ENCODE measurements around the gene SPAG5. TPM values are rescaled to one million over a fixed set of nuclear protein-coding genes. Genes with fewer than 3 reads are reported as not detected.

The SPAG5 gene
- total RNA-seq, 1 donor from 2014 or later, result 3.2 TPM

DNA sequence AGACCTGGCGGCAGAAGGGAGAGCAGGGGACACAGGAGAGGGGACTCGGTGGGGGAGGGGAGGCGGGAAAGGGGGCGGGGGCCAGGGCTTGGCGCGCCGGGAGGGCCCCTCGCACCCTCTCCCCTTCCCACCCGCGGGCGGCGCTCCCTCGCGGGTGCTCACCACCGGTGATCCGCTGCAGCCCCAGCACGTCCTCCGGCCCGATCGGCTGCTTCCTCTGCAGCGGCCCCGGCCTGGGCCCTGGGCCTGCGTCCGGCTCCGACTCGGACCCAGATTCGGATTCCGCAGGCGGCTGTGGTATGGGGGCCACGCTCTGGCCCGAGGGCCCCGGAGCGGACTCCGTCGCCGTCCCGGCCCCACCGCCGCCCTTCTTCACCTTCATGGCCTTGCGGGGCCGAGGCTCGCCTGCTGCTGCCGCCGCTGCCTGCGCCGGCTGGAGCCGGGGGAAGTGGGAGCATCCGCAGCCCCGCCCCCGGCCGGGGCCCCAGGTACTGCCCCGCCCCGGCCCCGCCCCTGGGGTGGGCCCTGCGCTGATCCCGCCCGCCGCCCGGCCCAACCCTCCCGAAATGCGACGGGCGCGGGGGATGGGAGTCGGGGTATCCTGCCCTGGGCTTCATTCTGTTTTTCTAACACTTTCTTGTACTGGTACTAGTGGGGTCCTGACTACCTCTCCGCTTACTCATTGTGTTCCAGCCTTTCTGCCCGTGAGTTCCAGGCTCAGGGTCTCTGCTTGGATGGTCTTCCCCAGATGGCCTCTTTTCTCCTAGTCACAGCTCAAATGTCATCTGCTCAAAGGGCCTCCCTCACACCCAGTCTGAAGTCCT, 46.4 kb downstream of the SPAG5 start, which contains the start of gene UNC119:
Gene UNC119 (minus strand): TSS at position 449 of the 824 bp plus-strand sequence. CDS start 67 bp downstream, at position 382.
- intact Hi-C loops (cut with DNase I), result no loop called here
- DNase-seq, result peak; percentile 92
- TF ChIP-seq, protein P1, sequence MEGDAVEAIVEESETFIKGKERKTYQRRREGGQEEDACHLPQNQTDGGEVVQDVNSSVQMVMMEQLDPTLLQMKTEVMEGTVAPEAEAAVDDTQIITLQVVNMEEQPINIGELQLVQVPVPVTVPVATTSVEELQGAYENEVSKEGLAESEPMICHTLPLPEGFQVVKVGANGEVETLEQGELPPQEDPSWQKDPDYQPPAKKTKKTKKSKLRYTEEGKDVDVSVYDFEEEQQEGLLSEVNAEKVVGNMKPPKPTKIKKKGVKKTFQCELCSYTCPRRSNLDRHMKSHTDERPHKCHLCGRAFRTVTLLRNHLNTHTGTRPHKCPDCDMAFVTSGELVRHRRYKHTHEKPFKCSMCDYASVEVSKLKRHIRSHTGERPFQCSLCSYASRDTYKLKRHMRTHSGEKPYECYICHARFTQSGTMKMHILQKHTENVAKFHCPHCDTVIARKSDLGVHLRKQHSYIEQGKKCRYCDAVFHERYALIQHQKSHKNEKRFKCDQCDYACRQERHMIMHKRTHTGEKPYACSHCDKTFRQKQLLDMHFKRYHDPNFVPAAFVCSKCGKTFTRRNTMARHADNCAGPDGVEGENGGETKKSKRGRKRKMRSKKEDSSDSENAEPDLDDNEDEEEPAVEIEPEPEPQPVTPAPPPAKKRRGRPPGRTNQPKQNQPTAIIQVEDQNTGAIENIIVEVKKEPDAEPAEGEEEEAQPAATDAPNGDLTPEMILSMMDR (IDR thresholded peaks at IDR 0.05), result no peak
- peaks cover 40% of the 10 kb centered on the region for H3K36me3 ChIP-seq
- peaks cover 26% of the 10 kb centered on the region for H3K4me1 ChIP-seq
- peak within 1 kb of the TSS; percentile 86 for H3K4me3 ChIP-seq
- no peaks in the 10 kb centered on the region for H3K27me3 ChIP-seq
- peak within 1 kb of the TSS; percentile 74 for H3K27ac ChIP-seq
- ATAC-seq, result peak; percentile 92
- no peaks in the 10 kb centered on the region for H3K9me3 ChIP-seq

DNA sequence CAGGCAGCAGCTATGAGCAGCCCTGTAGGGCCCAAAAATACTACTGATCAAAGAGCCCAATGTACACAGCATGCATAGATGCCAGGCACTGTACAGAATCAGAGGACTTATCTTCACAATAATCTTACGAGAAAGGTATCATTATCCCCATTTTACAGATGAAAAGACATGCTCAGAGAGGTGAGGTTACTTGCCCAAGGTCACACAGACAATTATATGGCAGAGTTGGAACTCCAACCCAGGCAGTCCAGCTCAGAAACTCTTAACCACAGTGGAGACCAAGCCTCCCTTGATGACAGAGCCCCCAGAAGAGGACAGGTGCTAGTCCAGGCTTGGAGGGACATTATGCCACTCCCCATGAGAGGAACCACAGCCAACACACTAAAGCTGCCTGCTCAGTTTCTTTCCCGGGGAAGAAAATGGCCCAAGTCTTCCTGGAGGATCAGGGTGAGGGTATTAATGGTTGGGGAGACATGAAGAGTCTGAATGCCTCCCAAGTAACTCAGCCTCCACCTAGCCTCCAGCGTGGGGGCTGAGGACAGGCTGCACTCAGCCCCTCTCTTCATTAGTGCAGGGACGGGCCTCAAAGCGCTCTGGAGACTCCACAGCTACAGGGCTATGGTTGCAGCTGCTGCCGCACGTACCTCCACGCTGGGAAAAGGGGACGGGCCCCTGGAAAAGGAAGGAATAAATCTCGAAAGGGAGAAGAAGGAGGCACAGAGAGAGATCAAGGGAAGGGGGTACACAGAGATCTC, 47.2 kb downstream of the SPAG5 start:
- peak overlapping the region; percentile 86 for H3K4me3 ChIP-seq
- no peak for DNase-seq
- peak overlapping the region; percentile 74 for H3K27ac ChIP-seq
- peaks cover 26% of the 10 kb centered on the region for H3K4me1 ChIP-seq
- TF ChIP-seq, protein P1 (IDR thresholded peaks at IDR 0.05), result no peak
- no peaks in the 10 kb centered on the region for H3K27me3 ChIP-seq
- peak; percentile 1 for ATAC-seq
- no peaks in the 10 kb centered on the region for H3K9me3 ChIP-seq
- intact Hi-C loops (cut with DNase I), result no loop called here
- peaks cover 40% of the 10 kb centered on the region for H3K36me3 ChIP-seq

DNA sequence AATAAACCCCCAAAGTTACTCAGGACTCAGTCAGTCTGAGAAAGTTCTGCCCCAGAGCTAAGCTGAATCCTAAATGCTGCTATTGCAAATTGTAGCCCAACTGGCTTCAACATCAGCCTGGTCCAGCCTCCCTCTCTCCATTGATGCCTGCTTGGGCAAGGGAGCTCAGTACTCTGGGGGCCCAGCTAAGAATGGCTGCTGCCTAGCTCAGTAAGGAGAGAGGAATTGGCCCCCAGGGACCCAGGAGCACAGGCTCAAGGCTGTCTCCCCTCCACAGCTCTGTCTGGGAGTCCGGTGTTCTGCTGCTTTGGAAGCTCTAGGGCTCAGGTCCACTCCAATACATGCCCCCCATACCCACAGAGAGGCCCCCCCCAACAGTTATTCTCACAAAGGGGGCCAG, 48.0 kb downstream of the SPAG5 start:
- Histone ChIP-seq H3K9me3 (no peaks in the 10 kb centered on the region), H3K4me3 (no peak overlapping the region), H3K36me3 (peaks cover 33% of the 10 kb centered on the region), H3K27ac (no peak overlapping the region), H3K27me3 (no peaks in the 10 kb centered on the region), H3K4me1 (peaks cover 26% of the 10 kb centered on the region)
- DNase-seq, result no peak
- no peak for ATAC-seq
- TF ChIP-seq, protein P1 (IDR thresholded peaks at IDR 0.05), result no peak
- intact Hi-C loops (cut with DNase I), result no loop called here

DNA sequence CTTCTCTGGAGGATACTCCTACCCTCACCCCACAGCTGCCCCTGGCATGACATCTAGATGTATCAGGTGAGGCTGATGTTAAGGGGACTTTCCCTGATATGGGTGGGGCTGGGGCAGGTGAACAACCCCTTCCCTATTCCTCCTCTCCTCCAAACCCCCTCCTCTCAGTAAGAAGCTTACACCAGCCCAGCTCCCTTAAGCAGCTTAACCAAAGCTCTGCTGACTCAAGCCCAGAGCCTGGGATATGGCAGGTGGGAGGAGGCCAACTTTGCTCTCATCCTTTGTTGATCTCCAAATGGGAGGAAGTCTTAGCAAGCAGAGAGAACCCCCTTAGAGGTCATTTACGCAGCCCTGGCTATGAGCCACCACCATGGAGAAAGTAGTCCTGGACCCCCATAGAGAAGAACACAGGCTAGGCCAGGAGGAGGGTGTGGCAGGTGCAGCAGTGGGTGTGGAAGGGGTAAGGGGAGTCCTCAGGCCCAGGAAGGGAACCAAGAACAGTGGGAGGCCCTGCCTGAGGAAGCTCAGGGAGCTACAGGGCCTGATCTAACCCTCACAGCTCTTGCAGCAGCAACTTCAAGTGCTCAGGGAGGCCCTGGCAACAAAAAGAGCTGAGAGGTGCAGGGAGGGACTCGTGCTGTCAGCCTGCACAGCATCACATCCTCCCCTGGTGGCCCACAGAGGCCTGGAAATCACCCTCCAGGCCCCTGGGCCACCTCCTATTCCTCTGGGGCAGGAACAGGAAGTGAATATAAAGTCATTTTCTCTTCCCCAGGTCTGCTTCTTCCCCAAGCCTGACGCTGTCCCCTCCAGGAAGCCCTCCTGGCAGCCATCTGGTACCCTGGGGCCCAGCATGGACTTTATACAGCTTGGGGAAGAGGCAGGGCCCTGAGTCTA, 49.3 kb downstream of the SPAG5 start:
- H3K4me1 ChIP-seq, result peaks cover 26% of the 10 kb centered on the region
- H3K27ac ChIP-seq, result no peak overlapping the region
- ATAC-seq, result no peak
- H3K27me3 ChIP-seq, result no peaks in the 10 kb centered on the region
- DNase-seq, result no peak
- TF ChIP-seq, protein P1 (IDR thresholded peaks at IDR 0.05), result no peak
- H3K9me3 ChIP-seq, result no peaks in the 10 kb centered on the region
- intact Hi-C loops (cut with DNase I), result no loop called here
- no peak overlapping the region for H3K4me3 ChIP-seq
- H3K36me3 ChIP-seq, result peaks cover 19% of the 10 kb centered on the region

DNA sequence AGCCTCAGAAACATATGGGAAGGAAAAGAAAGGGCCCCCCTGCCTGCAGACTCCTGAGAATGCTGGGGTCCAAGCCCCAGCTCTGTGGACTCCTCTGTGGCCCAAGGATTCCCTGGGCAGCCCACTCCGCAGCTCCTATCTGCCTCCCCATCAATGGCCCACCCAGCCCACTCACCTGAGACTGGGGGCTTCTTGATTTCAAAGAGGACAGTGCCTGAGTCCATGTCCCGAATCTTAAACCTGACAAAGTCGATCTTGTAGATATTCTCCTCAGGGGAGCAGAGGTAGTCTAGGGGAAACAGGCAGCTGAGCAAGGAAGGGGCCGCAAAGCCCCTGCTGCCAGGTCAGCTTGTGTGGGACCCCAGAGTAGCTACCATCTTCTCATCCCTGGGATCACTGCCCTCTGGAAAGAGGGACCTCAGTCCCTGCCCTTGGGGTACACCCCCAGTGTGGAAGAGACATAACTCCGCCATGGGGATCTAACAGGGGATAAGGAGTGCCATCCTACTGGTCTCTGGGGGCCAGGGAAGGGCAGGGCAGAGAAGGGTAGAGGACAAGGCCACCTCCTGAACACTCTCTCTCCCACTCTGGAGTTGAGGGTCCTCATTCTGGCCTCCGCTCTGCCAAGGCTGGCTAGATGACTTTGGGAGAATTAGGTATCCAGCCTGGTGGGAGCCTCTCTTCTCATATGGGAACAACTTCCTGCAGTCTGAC, 50.3 kb downstream of the SPAG5 start:
- peaks cover 10% of the 10 kb centered on the region for H3K36me3 ChIP-seq
- ATAC-seq, result no peak
- no peak for DNase-seq
- no peaks in the 10 kb centered on the region for H3K27me3 ChIP-seq
- H3K9me3 ChIP-seq, result no peaks in the 10 kb centered on the region
- intact Hi-C loops (cut with DNase I), result no loop called here
- peaks cover 26% of the 10 kb centered on the region for H3K4me1 ChIP-seq
- H3K27ac ChIP-seq, result no peak overlapping the region
- H3K4me3 ChIP-seq, result no peak overlapping the region
- TF ChIP-seq, protein P1 (IDR thresholded peaks at IDR 0.05), result no peak

Data from upper lobe of right lung (tissue), 1 donor.